DOHH2 (cell line): ENCODE measurements around the gene ILKAP.

Source experiments
- H3F3A ChIP-seq: fragments of 200-600 bp; sonication (generic), shearing (Covaris generic); 2 replicates; pipeline ENCODE4 v1.6.0; 2016; ENCODE audit warnings: antibody characterized with exemption, mild to moderate bottlenecking; ENCODE audit not compliant: control insufficient read depth, insufficient read depth
- H3K27ac ChIP-seq: fragments of 200-600 bp; sonication (generic); 2 replicates; pipeline ENCODE4 v1.5.1; 2014; ENCODE audit warnings: low read depth, mild to moderate bottlenecking, low read length, moderate library complexity
- H3K27me3 ChIP-seq: fragments of 200-600 bp; sonication (generic); 2 replicates; pipeline ENCODE4 v1.6.1; 2014; ENCODE audit warnings: mild to moderate bottlenecking, low read length, mixed read lengths; ENCODE audit not compliant: control insufficient read depth
- H3K36me3 ChIP-seq: fragments of 200-600 bp; sonication (generic); 2 replicates; pipeline ENCODE4 v1.6.1; 2014; ENCODE audit warnings: mild to moderate bottlenecking, low read length, moderate library complexity, mixed read lengths; ENCODE audit not compliant: control insufficient read depth
- H3K4me1 ChIP-seq: fragments of 200-600 bp; sonication (generic); 2 replicates; pipeline ENCODE4 v1.6.1; 2014; ENCODE audit warnings: mild to moderate bottlenecking, low read length, mixed read lengths; ENCODE audit not compliant: control insufficient read depth
- H3K4me2 ChIP-seq: fragments of 200-600 bp; sonication (generic); 2 replicates; pipeline ENCODE4 v1.6.0; 2014; ENCODE audit warnings: mild to moderate bottlenecking, low read length, moderate library complexity
- H3K4me3 ChIP-seq: fragments of 200-600 bp; sonication (generic); 2 replicates; pipeline ENCODE4 v1.5.1; 2014; ENCODE audit warnings: mild to moderate bottlenecking, low read length, mixed read lengths
- H3K79me2 ChIP-seq: fragments of 200-600 bp; sonication (generic); 2 replicates; pipeline ENCODE4 v1.6.1; 2014; ENCODE audit warnings: mild to moderate bottlenecking, low read length, mixed read lengths; ENCODE audit not compliant: control insufficient read depth
- H3K9me2 ChIP-seq: fragments of 200-600 bp; sonication (generic); replicated peaks from 2 replicates; pipeline ENCODE4 v1.6.1; 2014; ENCODE audit warnings: mild to moderate bottlenecking, low read length, mixed read lengths; ENCODE audit not compliant: control insufficient read depth
- H3K9me3 ChIP-seq: fragments of 200-600 bp; sonication (generic); 2 replicates; pipeline ENCODE4 v1.6.1; 2014; ENCODE audit warnings: antibody characterized with exemption, low read length, mixed read lengths; ENCODE audit not compliant: control insufficient read depth, insufficient read depth
- H4K20me1 ChIP-seq: fragments of 200-600 bp; sonication (generic); 2 replicates; pipeline ENCODE4 v1.6.0; 2014; ENCODE audit warnings: low read depth, mild to moderate bottlenecking, antibody characterized with exemption, low read length, moderate library complexity; ENCODE audit not compliant: control insufficient read depth, insufficient read depth
- CTCF ChIP-seq: fragments of 200-600 bp; sonication (generic); IDR thresholded peaks from one replicate; pipeline ENCODE4 v1.5.1; 2014; ENCODE audit warnings: antibody characterized with exemption, mild to moderate bottlenecking, low read depth, low read length; ENCODE audit not compliant: poor library complexity, severe bottlenecking
- EZH2phosphoT487 ChIP-seq: fragments of 200-600 bp; sonication (generic); IDR thresholded peaks from 2 replicates; pipeline ENCODE4 v1.6.1; 2017; ENCODE audit warnings: borderline replicate concordance, mild to moderate bottlenecking, antibody characterized with exemption, low read length, moderate library complexity, mixed read lengths

Gene ILKAP

GRCh38 chr2:238160206-238161129 lies 43.0 kb downstream of the ILKAP start:
- H3K27ac ChIP-seq, result no peak overlapping the region
- TF ChIP-seq EZH2phosphoT487 (no peak), CTCF (peak; percentile 92)
- peaks cover 6% of the 10 kb centered on the region for H3K27me3 ChIP-seq
- H3K36me3 ChIP-seq, result no peaks in the 10 kb centered on the region
- peak overlapping the region; percentile 98 for H3K4me2 ChIP-seq
- no peaks in the 10 kb centered on the region for H3F3A ChIP-seq
- H4K20me1 ChIP-seq, result no peaks in the 10 kb centered on the region
- no peaks in the 10 kb centered on the region for H3K79me2 ChIP-seq
- H3K4me1 ChIP-seq, result peaks cover 22% of the 10 kb centered on the region
- H3K9me2 ChIP-seq, result no peaks in the 10 kb centered on the region
- H3K9me3 ChIP-seq, result no peaks in the 10 kb centered on the region
- H3K4me3 ChIP-seq, result peak overlapping the region; percentile 73

GRCh38 chr2:238159661-238160205 lies 43.8 kb downstream of the ILKAP start:
- Histone ChIP-seq H3K4me3 (peak overlapping the region; percentile 73), H3K4me2 (peak overlapping the region; percentile 98), H3K4me1 (peaks cover 22% of the 10 kb centered on the region)

GRCh38 chr2:238159071-238159539 lies 44.4 kb downstream of the ILKAP start:
- Histone ChIP-seq H3K36me3 (no peaks in the 10 kb centered on the region), H3K9me3 (no peaks in the 10 kb centered on the region; the same call in 1 of the 2 replicates), H3F3A (no peaks in the 10 kb centered on the region), H3K4me1 (peaks cover 22% of the 10 kb centered on the region), H3K79me2 (no peaks in the 10 kb centered on the region), H3K4me3 (peak overlapping the region; percentile 73), H3K27ac (no peak overlapping the region), H3K4me2 (peak overlapping the region; percentile 98), H3K27me3 (peaks cover 6% of the 10 kb centered on the region), H4K20me1 (no peaks in the 10 kb centered on the region), H3K9me2 (no peaks in the 10 kb centered on the region)
- TF ChIP-seq CTCF (no peak), EZH2phosphoT487 (no peak)

More at GRCh38 chr2:238159661-238160205, 43.8 kb downstream of the ILKAP start:
- Histone ChIP-seq H3K27ac (no peak overlapping the region), H3K27me3 (peaks cover 6% of the 10 kb centered on the region), H3K79me2 (no peaks in the 10 kb centered on the region), H3K36me3 (no peaks in the 10 kb centered on the region), H3K9me2 (no peaks in the 10 kb centered on the region), H3K9me3 (no peaks in the 10 kb centered on the region), H3F3A (no peaks in the 10 kb centered on the region), H4K20me1 (no peaks in the 10 kb centered on the region)
- TF ChIP-seq EZH2phosphoT487 (no peak), CTCF (no peak)
